Thoracic aorta (tissue), 2 donors: Measurements from ENCODE around the gene MDGA2. TPM values are rescaled to one million over a fixed set of nuclear protein-coding genes. Genes with fewer than 3 reads are reported as not detected.

ENCODE experiments used
- ATAC-seq: fragments of 150-250 bp; one replicate; pipeline ENCODE4 v1.8.0; 2017; ENCODE audit warnings: low read depth; ENCODE audit not compliant: insufficient number of reproducible peaks, low FRiP score
- DNase-seq: peaks from one replicate; pipeline ENCODE4 v3.0.0-alpha.2; 2020; ENCODE audit warnings: low spot score
- H3K27ac ChIP-seq, 2 donors: fragments of 200-600 bp; sonication (generic); 1 replicate in 1 of 2; 2 replicates in 1 of 2; pipeline ENCODE4 v1.5.1; 2016; ENCODE audit warnings: mild to moderate bottlenecking in 2 of 2, moderate library complexity in 2 of 2
- H3K27me3 ChIP-seq: fragments of 200-600 bp; sonication (generic); replicated peaks from 2 replicates; pipeline ENCODE4 v1.6.0; 2016; ENCODE audit warnings: mild to moderate bottlenecking; ENCODE audit not compliant: insufficient read depth
- H3K36me3 ChIP-seq: fragments of 200-600 bp; sonication (generic); one replicate; pipeline ENCODE4 v1.5.1; 2016
- H3K4me1 ChIP-seq, 2 donors: fragments of 200-600 bp; sonication (generic); 1 replicate in 1 of 2; 2 replicates in 1 of 2; pipeline versions ENCODE4 v1.5.1 to v1.6.0; 2016; ENCODE audit warnings: low read depth in 2 of 2, mild to moderate bottlenecking in 1 of 2; ENCODE audit not compliant: control insufficient read depth in 1 of 2
- H3K4me3 ChIP-seq: fragments of 200-600 bp; sonication (generic); 2 replicates; pipeline ENCODE4 v1.5.1; 2016; ENCODE audit warnings: mild to moderate bottlenecking
- H3K9me3 ChIP-seq: fragments of 200-600 bp; sonication (generic); 2 replicates; pipeline ENCODE4 v1.5.1; 2016
- CTCF ChIP-seq: fragments of 200-600 bp; sonication (generic); IDR thresholded peaks from one replicate; pipeline ENCODE4 v1.5.1; 2019; ENCODE audit warnings: antibody characterized with exemption
- total RNA-seq, 2 donors: library from RNA; depleted of rRNA; stranded (reverse); fragments of >200 nt; gene quantifications; one replicate each; pipeline versions ENCODE4 v1.1.0 to v1.2.3, GENCODE V29; 2016

MDGA2 gene
- total RNA-seq, 2 donors from 2014 or later, result not detected

- Histone ChIP-seq H3K4me3 (no peak overlapping the region), H3K4me1 (no peaks in the 10 kb centered on the region), H3K36me3 (no peaks in the 10 kb centered on the region), H3K27ac (no peak overlapping the region), H3K9me3 (no peaks in the 10 kb centered on the region), H3K27me3 (no peaks in the 10 kb centered on the region)
- DNase-seq, result no peak
- ATAC-seq, result no peak
- no peak for TF ChIP-seq CTCF
These were observed 526.7 kb downstream of the MDGA2 start for GRCh38 chr14:47148686-47149085.

GRCh38 chr14:47120645-47121044 is 554.8 kb downstream of the MDGA2 start:
- TF ChIP-seq CTCF, result no peak
- no peaks in the 10 kb centered on the region for H3K27me3 ChIP-seq
- H3K4me1 ChIP-seq, result no peaks in the 10 kb centered on the region
- no peak overlapping the region for H3K4me3 ChIP-seq
- no peak overlapping the region for H3K27ac ChIP-seq
- no peaks in the 10 kb centered on the region for H3K36me3 ChIP-seq
- no peaks in the 10 kb centered on the region for H3K9me3 ChIP-seq
- no peak for DNase-seq
- ATAC-seq, result no peak

- Histone ChIP-seq H3K27me3 (no peaks in the 10 kb centered on the region), H3K36me3 (no peaks in the 10 kb centered on the region), H3K4me3 (no peak overlapping the region), H3K9me3 (no peaks in the 10 kb centered on the region), H3K4me1 (no peaks in the 10 kb centered on the region), H3K27ac (no peak overlapping the region)
- no peak for TF ChIP-seq CTCF
- ATAC-seq (no peak), DNase-seq (no peak)
These were observed 571.6 kb downstream of the MDGA2 start for GRCh38 chr14:47103771-47104170.

GRCh38 chr14:47102472-47102871 is 572.9 kb downstream of the MDGA2 start:
- no peaks in the 10 kb centered on the region for H3K4me1 ChIP-seq
- ATAC-seq, result no peak
- no peak overlapping the region for H3K4me3 ChIP-seq
- no peak for DNase-seq
- H3K9me3 ChIP-seq, result no peaks in the 10 kb centered on the region
- no peak for TF ChIP-seq CTCF
- no peaks in the 10 kb centered on the region for H3K36me3 ChIP-seq
- H3K27me3 ChIP-seq, result no peaks in the 10 kb centered on the region
- H3K27ac ChIP-seq, result no peak overlapping the region

- no peaks in the 10 kb centered on the region for H3K4me1 ChIP-seq
- H3K4me3 ChIP-seq, result no peak overlapping the region
- ATAC-seq (no peak), DNase-seq (no peak)
- no peaks in the 10 kb centered on the region for H3K27me3 ChIP-seq
- no peak overlapping the region for H3K27ac ChIP-seq
- no peaks in the 10 kb centered on the region for H3K36me3 ChIP-seq
- no peaks in the 10 kb centered on the region for H3K9me3 ChIP-seq
- TF ChIP-seq CTCF, result no peak
These were observed 589.7 kb downstream of the MDGA2 start for GRCh38 chr14:47085678-47086077.
